ENCODE data around the gene GCDH. TPM values are rescaled to one million over a fixed set of nuclear protein-coding genes. Genes with fewer than 3 reads are reported as not detected.

The GCDH gene
- total RNA-seq, 1 experiment from 2014 or later = 53.2 TPM

- no peaks in the 10 kb centered on the region; a peak in 1 of 5 replicates for H3K9me3 Mint-ChIP-seq
- H3K9me3 ChIP-seq (ENCODE audit: control insufficient read depth, low read depth, low read length) = no peaks in the 10 kb centered on the region
- peak overlapping the region; percentile 78 to 96 (median 94) for H3K27ac Mint-ChIP-seq
- TF ChIP-seq CTCF (conservative IDR thresholded peaks at IDR 0.05) = peak; percentile 23; the same call in 1 of the 3 replicates
- H4K91ac ChIP-seq (ENCODE audit: insufficient read length, low read depth, low read length) = no peak overlapping the region
- peak overlapping the region; percentile 97 for H3K4me2 ChIP-seq (ENCODE audit: insufficient read depth, insufficient read length, low read length)
- H3K56ac ChIP-seq (ENCODE audit: insufficient read length, low read depth, low read length) = no peak overlapping the region
- H2BK15ac ChIP-seq (ENCODE audit: low read depth, low read length) = no peak overlapping the region
- no peak overlapping the region for H2AK5ac ChIP-seq (ENCODE audit: insufficient read length, low read length)
- peaks cover 48 to 56% (median 52%) of the 10 kb centered on the region in 3 experiments for H3K36me3 Mint-ChIP-seq (ENCODE audit: insufficient read depth in 1 of 3, low read depth in 3 of 3)
- H2BK5ac ChIP-seq (ENCODE audit: insufficient read length, low read length) = no peak overlapping the region
- H3K18ac ChIP-seq (ENCODE audit: insufficient read length, low read depth, low read length) = no peak overlapping the region
- no peaks in the 10 kb centered on the region; the same call in 1 of the 2 replicates for H3K27me3 Mint-ChIP-seq (ENCODE audit: low read depth)
- H3K4me3 Mint-ChIP-seq = peak overlapping the region; percentile 98 to 99
- H2BK12ac ChIP-seq (ENCODE audit: insufficient read length, low read depth, low read length) = no peak overlapping the region
- no peak for DNase-seq
- H4K5ac ChIP-seq (ENCODE audit: insufficient read length, low read depth, low read length) = no peak overlapping the region
- H2AFZ ChIP-seq (ENCODE audit: low read length) = no peak overlapping the region
- no peak overlapping the region for H3T11ph ChIP-seq (ENCODE audit: low read length)
- H2BK120ac ChIP-seq (ENCODE audit: low read depth, low read length, poor library complexity, severe bottlenecking) = no peak overlapping the region
- H3K23me2 ChIP-seq (ENCODE audit: insufficient read length, low read depth, low read length, poor library complexity, severe bottlenecking) = peaks cover 7% of the 10 kb centered on the region
- no peak overlapping the region for H4K8ac ChIP-seq (replicated peaks; ENCODE audit: insufficient read length, low read depth, low read length)
- peaks cover 6% of the 10 kb centered on the region; the same call in 1 of the 2 replicates for H3K79me2 ChIP-seq (ENCODE audit: insufficient read depth, low read length)
- peaks cover 19 to 41% of the 10 kb centered on the region in 2 experiments for H3K4me1 Mint-ChIP-seq
- H3K9ac ChIP-seq (ENCODE audit: extremely low read depth, insufficient read length, low read length) = peak overlapping the region; percentile 75
- H4K20me1 ChIP-seq (ENCODE audit: control insufficient read depth, insufficient read depth, insufficient read length) = no peaks in the 10 kb centered on the region
- peaks cover 6% of the 10 kb centered on the region for H3K79me1 ChIP-seq (ENCODE audit: insufficient read depth, low read depth, low read length, poor library complexity, severe bottlenecking)
- peak overlapping the region; percentile 84 for H3K14ac ChIP-seq (ENCODE audit: insufficient read depth, low read length)
- no peak overlapping the region for H2BK20ac ChIP-seq (ENCODE audit: low read depth, low read length, poor library complexity, severe bottlenecking)
- H3K27ac ChIP-seq (ENCODE audit: insufficient read length, low read depth, low read length) = no peak overlapping the region
- no peaks in the 10 kb centered on the region; the same call in 1 of the 2 replicates for H3K4me1 ChIP-seq (ENCODE audit: insufficient read depth, low read length)
- H3K23ac ChIP-seq (ENCODE audit: insufficient read length, low read depth, low read length) = no peak overlapping the region
- H3K27me3 ChIP-seq (ENCODE audit: insufficient read depth, low read length) = no peaks in the 10 kb centered on the region
- H3K4ac ChIP-seq (ENCODE audit: low read depth, low read length) = no peak overlapping the region
- no CpG with 5 or more reads among the region's 54 CpGs for WGBS (ENCODE audit: extremely low coverage, insufficient read length, low lambda C conversion rate)
Measured at GRCh38 chr19:12938779-12939601, 48.0 kb downstream of the GCDH start.

Measured in H9 (cell line).